GM13976 (cell line): ENCODE measurements around the gene ELANE.
"Not testable (repeated sequence)": the region's sequence is repeated elsewhere in the genome, so short reads cannot be mapped to it uniquely, and the experiment has no call there.

ENCODE experiments used
- DNase-seq: peaks from one replicate; pipeline ENCODE4 v3.0.0; 2012; ENCODE audit warnings: low spot score
- CTCF ChIP-seq: IDR thresholded peaks from 2 replicates; pipeline ENCODE4 v1.5.1; 2012; ENCODE audit warnings: borderline replicate concordance, mild to moderate bottlenecking; ENCODE audit not compliant: insufficient read depth; ENCODE audit errors: extremely low read depth, missing control alignments, control extremely low read depth
- in situ Hi-C: fragments of 300-500 bp; cut with MboI; formaldehyde crosslinking; loops from one replicate; pipeline ENCODE4 v1.12.0; 2022; ENCODE audit warnings: low sequenced_read_pairs, mixed read lengths, inconsistent platforms; ENCODE audit not compliant: unreplicated experiment

The ELANE gene

GRCh38 chr19:843836-844545 lies 8.1 kb upstream of the ELANE start:
- no peak for TF ChIP-seq CTCF
- DNase-seq = no peak
- in situ Hi-C loops = no loop called here

GRCh38 chr19:844546-844971 lies 7.5 kb upstream of the ELANE start:
- DNase-seq = no peak
- TF ChIP-seq CTCF = no peak
- in situ Hi-C loops = no loop called here

GRCh38 chr19:845707-846521 lies 6.2 kb upstream of the ELANE start:
- in situ Hi-C loops = no loop called here
- no peak for DNase-seq
- no peak for TF ChIP-seq CTCF

DNA sequence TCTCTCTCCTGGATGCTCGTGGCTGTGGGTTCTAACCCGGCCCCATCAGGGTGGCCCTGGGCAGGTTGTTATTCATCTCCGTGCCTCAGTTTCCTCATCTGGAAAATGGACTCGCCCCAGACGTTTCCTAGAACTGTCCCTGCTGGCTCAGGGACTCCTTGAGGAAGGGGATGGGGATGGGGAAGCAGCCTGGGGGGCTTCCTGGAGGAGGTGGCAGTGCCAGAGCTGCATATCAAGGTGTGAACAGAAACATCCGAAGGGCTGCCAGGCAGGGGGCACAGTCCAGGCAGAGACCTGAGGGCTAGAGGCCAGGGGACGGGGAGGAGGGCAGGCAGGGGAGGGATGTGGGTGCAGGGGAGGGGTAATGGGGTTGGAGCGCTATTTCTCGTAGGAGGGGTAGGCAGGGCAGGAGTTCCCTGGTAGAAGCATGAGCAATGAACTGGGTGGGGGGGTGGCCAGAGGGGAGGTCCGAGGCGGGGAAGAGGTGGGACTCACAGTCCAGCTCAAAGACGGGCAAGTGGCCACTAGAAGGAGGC lies 3.6 kb upstream of the ELANE start:
- TF ChIP-seq CTCF = no peak
- in situ Hi-C loops = no loop called here
- no peak for DNase-seq

- DNase-seq, in situ Hi-C loops: not testable (repeated sequence)
These were observed 2.9 kb upstream of the ELANE start for GRCh38 chr19:849195-849594.

DNA sequence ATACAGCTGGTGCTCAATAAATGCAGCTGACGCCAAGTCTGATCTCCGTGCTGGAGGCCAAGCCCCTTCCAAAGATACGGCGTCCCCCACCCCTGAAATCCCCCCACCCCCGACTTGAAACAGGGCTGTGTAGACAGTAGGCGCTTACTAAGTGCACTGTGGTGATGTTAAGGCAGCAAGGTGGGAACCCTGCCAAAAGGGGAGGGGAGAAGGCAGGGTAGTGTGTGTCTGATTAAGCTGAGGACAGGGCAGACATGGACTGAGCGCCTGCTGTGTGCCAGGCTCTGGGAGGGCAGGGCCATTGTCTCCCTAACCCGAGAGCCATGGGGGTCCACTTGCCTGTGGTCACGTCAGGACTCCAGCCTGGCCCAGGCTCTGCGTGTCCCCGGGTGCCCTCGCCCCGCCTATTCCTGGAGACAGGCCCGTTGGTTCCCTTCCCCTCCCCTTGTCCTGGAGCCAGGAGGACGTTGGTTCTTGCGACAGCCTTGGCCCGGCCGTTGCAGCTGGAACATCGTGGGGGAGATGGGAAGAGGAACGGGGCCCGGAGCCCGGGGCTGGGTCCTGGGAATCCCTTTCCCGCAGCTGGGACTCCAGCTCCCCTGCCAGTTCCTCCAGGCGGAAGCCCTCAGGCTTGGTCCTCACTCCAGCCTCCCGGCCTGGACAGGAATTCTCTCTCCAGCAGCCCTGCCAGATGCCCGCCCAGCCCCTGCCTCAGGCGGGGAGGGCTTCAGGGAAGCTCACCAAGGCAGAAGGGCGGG lies 1.7 kb upstream of the ELANE start:
- no peak for DNase-seq

More for the DNA sequence above, 1.7 kb upstream of the ELANE start:
- no peak for TF ChIP-seq CTCF
- in situ Hi-C loops = no loop called here
